HCT116 (cell line): Measurements from ENCODE around the gene MYO10.

ENCODE experiments used
- CTCF ChIP-seq, 3 experiments: fragments of 200-600 bp in 1 of 3; sonication (generic) in 1 of 3; IDR thresholded peaks in 2 of 3; conservative IDR thresholded peaks in 1 of 3; 2 replicates each; pipeline ENCODE4 v1.5.1; 2012 to 2017; ENCODE audit warnings: low read depth in 2 of 3, low read length in 2 of 3, antibody characterized with exemption in 1 of 3, borderline replicate concordance in 1 of 3, control low read depth in 1 of 3, mild to moderate bottlenecking in 1 of 3, mixed read lengths in 1 of 3, mixed run types in 1 of 3, moderate library complexity in 1 of 3; ENCODE audit not compliant: insufficient read depth in 1 of 3
- EZH2 ChIP-seq: fragments of 200-600 bp; sonication (generic); IDR thresholded peaks from 2 replicates; pipeline ENCODE4 v1.6.1; 2017; ENCODE audit warnings: antibody characterized with exemption, mixed run types
- EZH2phosphoT487 ChIP-seq: fragments of 200-600 bp; IDR thresholded peaks from 2 replicates; pipeline ENCODE4 v1.6.1; 2018; ENCODE audit warnings: antibody characterized with exemption, borderline replicate concordance
- SIN3A ChIP-seq: IDR thresholded peaks from 2 replicates; pipeline ENCODE4 v1.6.1; 2012; ENCODE audit warnings: low read depth

GRCh38 chr5:16712178-16712577, 223.9 kb downstream of the MYO10 start:
- TF ChIP-seq EZH2 (no peak), CTCF (IDR thresholded peaks at IDR 0.05 in 2 of 3, conservative IDR thresholded peaks at IDR 0.05 in 1 of 3; ENCODE audit: borderline replicate concordance in 1 of 3, insufficient read depth in 1 of 3, low read depth in 2 of 3, low read length in 2 of 3) (no peak), SIN3A (no peak), EZH2phosphoT487 (no peak)
